Stimulated activated CD4-positive, alpha-beta T cell treated with anti-CD3 and anti-CD28 coated beads, Interleukin-4, amount 100 ng/mL, for 24 hours (primary cell): Measurements from ENCODE around the gene CTNND1.

ENCODE experiments used
- DNase-seq: peaks from one replicate; pipeline ENCODE4 v3.0.0-alpha.2; 2020

CTNND1 gene

GRCh38 chr11:57764566-57764965 is 3.0 kb downstream of the CTNND1 start:
- DNase-seq = no peak

GRCh38 chr11:57764972-57765371 is 3.4 kb downstream of the CTNND1 start:
- no peak for DNase-seq

GRCh38 chr11:57770793-57771192 is 9.2 kb downstream of the CTNND1 start:
- no peak for DNase-seq

- DNase-seq = no peak
These were observed 9.8 kb downstream of the CTNND1 start for GRCh38 chr11:57771365-57771764.

- no peak for DNase-seq
These were observed 11.0 kb downstream of the CTNND1 start for GRCh38 chr11:57772562-57772961.

- DNase-seq = no peak
These were observed 11.5 kb downstream of the CTNND1 start for GRCh38 chr11:57773026-57773598.

- DNase-seq = no peak
These were observed 13.9 kb downstream of the CTNND1 start for GRCh38 chr11:57775491-57775890.

GRCh38 chr11:57776031-57776521 is 14.5 kb downstream of the CTNND1 start:
- no peak for DNase-seq

GRCh38 chr11:57776577-57777210 is 15.1 kb downstream of the CTNND1 start:
- no peak for DNase-seq

- no peak for DNase-seq
These were observed 16.3 kb downstream of the CTNND1 start for GRCh38 chr11:57777969-57778317.

GRCh38 chr11:57778318-57779037 is 16.9 kb downstream of the CTNND1 start:
- DNase-seq = no peak

- DNase-seq = no peak
These were observed 17.7 kb downstream of the CTNND1 start for GRCh38 chr11:57779276-57779675.

- DNase-seq = no peak
These were observed 19.9 kb downstream of the CTNND1 start for GRCh38 chr11:57781529-57781943.

- no peak for DNase-seq
These were observed 23.5 kb downstream of the CTNND1 start for GRCh38 chr11:57785072-57785471.

- DNase-seq = no peak
These were observed 24.8 kb downstream of the CTNND1 start for GRCh38 chr11:57786436-57786835.

- no peak for DNase-seq
These were observed 25.5 kb downstream of the CTNND1 start for GRCh38 chr11:57787006-57787604.

GRCh38 chr11:57787920-57788702 is 26.5 kb downstream of the CTNND1 start:
- DNase-seq = no peak

- no peak for DNase-seq
These were observed 27.1 kb downstream of the CTNND1 start for GRCh38 chr11:57788703-57789088.

GRCh38 chr11:57791321-57792059 is 29.9 kb downstream of the CTNND1 start:
- no peak for DNase-seq

GRCh38 chr11:57792060-57792541 is 30.5 kb downstream of the CTNND1 start:
- peak; percentile 82 for DNase-seq

GRCh38 chr11:57792870-57793269 is 31.3 kb downstream of the CTNND1 start:
- DNase-seq = no peak
